OCI-LY7 (cell line): Measurements from ENCODE around the gene TRIM36. TPM values are rescaled to one million over a fixed set of nuclear protein-coding genes. Genes with fewer than 3 reads are reported as not detected.

Experiments
- BruUV-seq: library from RNA; stranded (reverse); fragments of 400-500 nt; replicated peaks from 2 replicates; lab custom pipeline; 2021; lab: Mats Ljungman, UMichigan
- CTCF ChIA-PET: fragments of 300-600 bp; sonication (Branson Sonifier 250); formaldehyde crosslinking; loops from one replicate; lab custom pipeline; 2022; ENCODE audit warnings: antibody characterized with exemption; ENCODE audit not compliant: unreplicated experiment; lab: Charles Lee
- POLR2A ChIA-PET: fragments of 300-600 bp; sonication (Branson Sonifier 250); formaldehyde crosslinking; loops from one replicate; lab custom pipeline; 2022; ENCODE audit warnings: antibody characterized with exemption; lab: Charles Lee
- DNase-seq: peaks from one replicate; pipeline ENCODE4 v3.0.0-alpha.2; 2015; ENCODE audit warnings: low spot score
- H2AFZ ChIP-seq: fragments of 200-600 bp; sonication (generic), shearing (Covaris generic); 2 replicates; pipeline ENCODE4 v1.6.1; 2014; ENCODE audit warnings: mild to moderate bottlenecking, antibody characterized with exemption, low read length, moderate library complexity
- H3K27ac ChIP-seq: fragments of 200-600 bp; sonication (generic); 2 replicates; pipeline ENCODE4 v1.5.1; 2014; ENCODE audit warnings: mixed run types, low read depth, mild to moderate bottlenecking, moderate library complexity, low read length, inconsistent platforms; ENCODE audit not compliant: poor library complexity, severe bottlenecking
- H3K36me3 ChIP-seq: fragments of 200-600 bp; sonication (generic); 2 replicates; pipeline ENCODE4 v1.6.1; 2014; ENCODE audit warnings: mild to moderate bottlenecking, antibody characterized with exemption, low read length, moderate library complexity, mixed read lengths; ENCODE audit not compliant: insufficient read depth
- H3K4me1 ChIP-seq: fragments of 200-600 bp; sonication (generic); 2 replicates; pipeline ENCODE4 v1.5.1; 2014; ENCODE audit warnings: mild to moderate bottlenecking, low read length; ENCODE audit not compliant: insufficient read depth, poor library complexity, severe bottlenecking
- H3K4me2 ChIP-seq: fragments of 200-600 bp; sonication (generic); 2 replicates; pipeline ENCODE4 v1.6.1; 2014; ENCODE audit warnings: mild to moderate bottlenecking, low read length
- H3K4me3 ChIP-seq: fragments of 200-600 bp; sonication (generic); 2 replicates; pipeline ENCODE4 v1.5.1; 2014; ENCODE audit warnings: mild to moderate bottlenecking, low read depth, low read length; ENCODE audit not compliant: poor library complexity, severe bottlenecking
- H3K79me2 ChIP-seq: fragments of 200-600 bp; sonication (generic); 2 replicates; pipeline ENCODE4 v1.6.1; 2016; ENCODE audit warnings: low read depth, mild to moderate bottlenecking, low read length, moderate library complexity, mixed read lengths; ENCODE audit not compliant: insufficient read depth
- H3K9me2 ChIP-seq: fragments of 200-600 bp; sonication (generic); 2 replicates; pipeline ENCODE4 v1.6.1; 2016; ENCODE audit warnings: mild to moderate bottlenecking, low read length, mixed read lengths; ENCODE audit not compliant: insufficient read depth
- H3K9me3 ChIP-seq: fragments of 200-600 bp; sonication (generic); 2 replicates; pipeline ENCODE4 v1.6.1; 2014; ENCODE audit warnings: mild to moderate bottlenecking, mixed run types, low read length, mixed read lengths
- H4K20me1 ChIP-seq: fragments of 200-600 bp; sonication (generic); 2 replicates; pipeline ENCODE4 v1.6.1; 2014; ENCODE audit warnings: mild to moderate bottlenecking, antibody characterized with exemption, low read length, moderate library complexity, mixed read lengths; ENCODE audit not compliant: insufficient read depth
- EZH2phosphoT487 ChIP-seq: fragments of 200-600 bp; sonication (generic); IDR thresholded peaks from 2 replicates; pipeline ENCODE4 v1.6.1; 2018; ENCODE audit warnings: low read depth, borderline replicate concordance, mild to moderate bottlenecking, mixed run types, antibody characterized with exemption, low read length, moderate library complexity, mixed read lengths
- intact Hi-C: fragments of 100-400 bp; cut with micrococcal nuclease; formaldehyde crosslinking; loops from one replicate; pipeline ENCODE4 v1.10.0; 2022; ENCODE audit not compliant: unreplicated experiment
- total RNA-seq, 2 experiments: library from RNA; depleted of rRNA in 1 of 2; stranded (reverse); fragments of >200 nt in 1 of 2; shearing (Covaris generic) in 1 of 2; gene quantifications; 2 replicates each; pipeline ENCODE4 v1.2.3, GENCODE V29; 2014 to 2022
- TF ChIP-seq, protein P1 (sequence below): fragments of 200-600 bp; sonication (generic); conservative IDR thresholded peaks from 2 replicates; pipeline ENCODE4 v1.5.1; 2014; ENCODE audit warnings: mild to moderate bottlenecking, antibody characterized with exemption, low read length, moderate library complexity, mixed read lengths

TRIM36 gene
- total RNA-seq, 2 experiments from 2014 or later = not detected

DNA sequence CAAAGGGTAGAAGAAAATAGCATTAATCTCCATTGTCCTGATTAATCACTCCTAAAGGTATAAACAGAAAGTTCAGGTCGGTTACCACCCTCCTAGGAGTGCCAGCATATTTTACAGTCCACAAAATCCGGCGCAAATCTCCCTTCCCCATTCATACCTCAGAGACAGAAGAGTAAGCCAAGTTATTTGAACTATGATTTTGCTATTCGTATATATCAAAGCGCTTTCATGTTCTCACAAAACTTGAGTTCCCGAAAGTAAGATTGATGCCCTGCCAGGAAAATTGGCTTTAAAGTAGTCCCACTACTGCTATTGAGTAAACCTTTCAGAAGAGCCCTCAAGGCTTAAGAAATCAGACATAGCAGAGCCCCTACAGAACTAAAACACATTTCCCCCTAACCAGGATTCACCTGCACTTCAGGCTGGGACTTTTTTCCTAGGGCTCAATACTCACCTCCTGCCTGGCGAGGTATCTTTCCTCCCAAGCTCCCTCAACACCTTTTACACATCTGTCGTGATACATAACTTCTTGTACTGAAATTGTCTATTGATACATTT, 21.8 kb upstream of the TRIM36 start:
- H3K79me2 ChIP-seq = no peaks in the 10 kb centered on the region
- no peaks in the 10 kb centered on the region for H3K4me1 ChIP-seq
- TF ChIP-seq EZH2phosphoT487 = no peak
- TF ChIP-seq, protein P1, sequence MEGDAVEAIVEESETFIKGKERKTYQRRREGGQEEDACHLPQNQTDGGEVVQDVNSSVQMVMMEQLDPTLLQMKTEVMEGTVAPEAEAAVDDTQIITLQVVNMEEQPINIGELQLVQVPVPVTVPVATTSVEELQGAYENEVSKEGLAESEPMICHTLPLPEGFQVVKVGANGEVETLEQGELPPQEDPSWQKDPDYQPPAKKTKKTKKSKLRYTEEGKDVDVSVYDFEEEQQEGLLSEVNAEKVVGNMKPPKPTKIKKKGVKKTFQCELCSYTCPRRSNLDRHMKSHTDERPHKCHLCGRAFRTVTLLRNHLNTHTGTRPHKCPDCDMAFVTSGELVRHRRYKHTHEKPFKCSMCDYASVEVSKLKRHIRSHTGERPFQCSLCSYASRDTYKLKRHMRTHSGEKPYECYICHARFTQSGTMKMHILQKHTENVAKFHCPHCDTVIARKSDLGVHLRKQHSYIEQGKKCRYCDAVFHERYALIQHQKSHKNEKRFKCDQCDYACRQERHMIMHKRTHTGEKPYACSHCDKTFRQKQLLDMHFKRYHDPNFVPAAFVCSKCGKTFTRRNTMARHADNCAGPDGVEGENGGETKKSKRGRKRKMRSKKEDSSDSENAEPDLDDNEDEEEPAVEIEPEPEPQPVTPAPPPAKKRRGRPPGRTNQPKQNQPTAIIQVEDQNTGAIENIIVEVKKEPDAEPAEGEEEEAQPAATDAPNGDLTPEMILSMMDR = no peak
- H3K27ac ChIP-seq = no peak overlapping the region
- BruUV-seq = no TSS peak
- no peak overlapping the region for H2AFZ ChIP-seq
- ChIA-PET POLR2A (no interaction called here), CTCF (no interaction called here)
- H4K20me1 ChIP-seq = no peaks in the 10 kb centered on the region
- intact Hi-C loops = no loop called here
- DNase-seq = no peak
- no peak overlapping the region for H3K4me3 ChIP-seq
- no peaks in the 10 kb centered on the region for H3K36me3 ChIP-seq
- no peaks in the 10 kb centered on the region for H3K9me3 ChIP-seq
- H3K9me2 ChIP-seq = no peaks in the 10 kb centered on the region
- no peak overlapping the region for H3K4me2 ChIP-seq

DNA sequence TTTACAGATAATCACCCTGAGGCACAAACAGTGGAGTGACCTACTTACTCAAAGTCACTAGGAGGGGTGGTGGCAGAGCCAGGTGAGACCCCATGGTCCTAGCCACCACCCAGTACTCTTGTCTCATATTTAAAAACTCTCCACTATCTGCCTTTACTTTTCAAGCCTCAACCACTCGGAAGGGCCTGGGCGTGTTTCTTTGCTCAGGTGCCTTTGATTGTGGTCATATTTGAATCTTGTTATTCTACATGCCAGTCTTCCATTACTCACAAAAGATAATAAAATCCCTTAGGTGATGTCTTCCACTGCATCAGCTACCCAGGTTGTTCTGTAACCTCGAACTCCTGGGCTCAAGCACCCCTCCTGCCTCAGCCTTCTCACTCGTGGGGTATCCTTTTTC, 20.7 kb upstream of the TRIM36 start:
- Histone ChIP-seq H3K4me1 (no peaks in the 10 kb centered on the region), H3K9me2 (no peaks in the 10 kb centered on the region), H3K36me3 (no peaks in the 10 kb centered on the region), H2AFZ (no peak overlapping the region), H3K9me3 (no peaks in the 10 kb centered on the region), H4K20me1 (no peaks in the 10 kb centered on the region), H3K79me2 (no peaks in the 10 kb centered on the region), H3K27ac (no peak overlapping the region), H3K4me2 (no peak overlapping the region), H3K4me3 (no peak overlapping the region)
- no TSS peak for BruUV-seq
- intact Hi-C loops = no loop called here
- ChIA-PET POLR2A (interaction anchor here (3.8 kb wide), 1 partner anchor 8 kb away, joined by 16 read pairs; no protein-coding TSS in a partner anchor), CTCF (no interaction called here)
- TF ChIP-seq, protein P1 = no peak
- no peak for TF ChIP-seq EZH2phosphoT487
- no peak for DNase-seq

DNA sequence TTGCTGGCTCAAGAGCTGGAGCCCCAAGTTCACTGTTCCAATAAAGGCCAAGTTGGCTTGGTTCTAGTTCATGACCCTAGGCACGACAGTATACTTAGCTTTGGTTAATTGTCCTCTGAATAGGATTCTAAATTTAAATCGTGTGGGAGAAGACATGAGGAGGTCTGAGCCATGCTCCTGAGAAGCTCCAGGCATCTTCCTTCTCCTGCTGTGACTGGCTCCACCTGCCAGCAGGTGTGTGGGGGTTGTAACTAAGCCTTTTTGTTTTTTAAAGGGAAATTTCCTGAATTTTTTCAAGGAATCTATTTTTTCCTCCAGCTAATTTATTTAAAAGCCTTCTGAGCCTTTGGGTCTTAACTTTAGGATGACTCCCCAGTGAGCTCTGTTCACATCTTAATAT, 20.2 kb upstream of the TRIM36 start:
- no TSS peak for BruUV-seq
- Histone ChIP-seq H3K79me2 (no peaks in the 10 kb centered on the region), H3K9me3 (no peaks in the 10 kb centered on the region), H3K27ac (no peak overlapping the region), H3K4me2 (no peak overlapping the region), H3K9me2 (no peaks in the 10 kb centered on the region), H2AFZ (no peak overlapping the region), H3K4me3 (no peak overlapping the region), H4K20me1 (no peaks in the 10 kb centered on the region), H3K4me1 (no peaks in the 10 kb centered on the region), H3K36me3 (no peaks in the 10 kb centered on the region)
- TF ChIP-seq, protein P1 = no peak
- no peak for TF ChIP-seq EZH2phosphoT487
- DNase-seq = no peak
- CTCF ChIA-PET = no interaction called here
- intact Hi-C loops = no loop called here
- POLR2A ChIA-PET = interaction anchor here (0.7 to 3.8 kb wide), 2 partner anchors 9 to 52 kb away, joined by 4 to 16 read pairs; no protein-coding TSS in a partner anchor
